ENCODE results near the gene DIDO1. TPM values are rescaled to one million over a fixed set of nuclear protein-coding genes. Genes with fewer than 3 reads are reported as not detected.
"Not testable (repeated sequence)": the region's sequence is repeated elsewhere in the genome, so short reads cannot be mapped to it uniquely, and the experiment has no call there.

Gene DIDO1
- total RNA-seq, 1 donor from 2014 or later: 37.5 TPM

- FAIRE-seq (no peak), DNase-seq (ENCODE audit: low spot score in 2 of 2) (no peak)
Observed at GRCh38 chr20:62962891-62963613, 36.7 kb upstream of the DIDO1 start.

- no peak for FAIRE-seq
- DNase-seq (ENCODE audit: low spot score in 2 of 2): no peak
Observed at GRCh38 chr20:62962221-62962879, 36.0 kb upstream of the DIDO1 start.

GRCh38 chr20:62961799-62962198 lies 35.5 kb upstream of the DIDO1 start:
- no peak for DNase-seq (ENCODE audit: low spot score in 2 of 2)
- no peak for FAIRE-seq

- DNase-seq (ENCODE audit: low spot score in 2 of 2) (no peak), FAIRE-seq (no peak)
Observed at GRCh38 chr20:62961310-62961783, 35.0 kb upstream of the DIDO1 start.

GRCh38 chr20:62960446-62961309 lies 34.4 kb upstream of the DIDO1 start:
- DNase-seq (ENCODE audit: low spot score in 2 of 2); FAIRE-seq: not testable (repeated sequence)

- no peak for DNase-seq (ENCODE audit: low spot score in 2 of 2)
- FAIRE-seq: no peak
Observed at GRCh38 chr20:62959998-62960436, 33.7 kb upstream of the DIDO1 start.

GRCh38 chr20:62959101-62959971 lies 33.0 kb upstream of the DIDO1 start:
- FAIRE-seq (no peak), DNase-seq (ENCODE audit: low spot score in 2 of 2) (no peak)

- DNase-seq (ENCODE audit: low spot score in 2 of 2): no peak
- no peak for FAIRE-seq
Observed at GRCh38 chr20:62958388-62959100, 32.2 kb upstream of the DIDO1 start.

GRCh38 chr20:62957136-62958117 lies 31.1 kb upstream of the DIDO1 start:
- DNase-seq (ENCODE audit: low spot score in 2 of 2): no peak
- FAIRE-seq: no peak

- FAIRE-seq (no peak), DNase-seq (ENCODE audit: low spot score in 2 of 2) (no peak)
Observed at GRCh38 chr20:62956387-62957135, 30.3 kb upstream of the DIDO1 start.

GRCh38 chr20:62955519-62956386 lies 29.4 kb upstream of the DIDO1 start:
- FAIRE-seq (no peak), DNase-seq (ENCODE audit: low spot score in 2 of 2) (no peak)

- DNase-seq (ENCODE audit: low spot score in 2 of 2) (peak; percentile 68 to 69), FAIRE-seq (no peak)
Observed at GRCh38 chr20:62953839-62954703, 27.8 kb upstream of the DIDO1 start.

- DNase-seq (ENCODE audit: low spot score in 2 of 2): no peak
Observed at GRCh38 chr20:62952968-62953838, 26.9 kb upstream of the DIDO1 start.

GRCh38 chr20:62952373-62952967 lies 26.2 kb upstream of the DIDO1 start, which contains the start of gene SLC17A9:
Gene SLC17A9 (plus strand): TSS chr20:62952709. CDS start chr20:62952831, 122 bp downstream.
- FAIRE-seq (no peak), DNase-seq (ENCODE audit: low spot score in 2 of 2) (peak in 1 of 2 donors; percentile 60)

More at GRCh38 chr20:62952968-62953838, 26.9 kb upstream of the DIDO1 start:
- FAIRE-seq: no peak
